PC-3 (cell line): ENCODE results near the gene EPHA2.

ENCODE experiments used
- EZH2phosphoT487 ChIP-seq: fragments of 300-600 bp; sonication (generic); IDR thresholded peaks from 2 replicates; pipeline ENCODE4 v1.6.1; 2018; ENCODE audit warnings: mild to moderate bottlenecking, antibody characterized with exemption, low read length, borderline replicate concordance
- TF ChIP-seq, protein P1 (sequence below): fragments of 300-600 bp; sonication (generic); conservative IDR thresholded peaks from 2 replicates; pipeline ENCODE4 v1.5.1; 2017; ENCODE audit warnings: antibody characterized with exemption, low read depth, mild to moderate bottlenecking, low read length

DNA sequence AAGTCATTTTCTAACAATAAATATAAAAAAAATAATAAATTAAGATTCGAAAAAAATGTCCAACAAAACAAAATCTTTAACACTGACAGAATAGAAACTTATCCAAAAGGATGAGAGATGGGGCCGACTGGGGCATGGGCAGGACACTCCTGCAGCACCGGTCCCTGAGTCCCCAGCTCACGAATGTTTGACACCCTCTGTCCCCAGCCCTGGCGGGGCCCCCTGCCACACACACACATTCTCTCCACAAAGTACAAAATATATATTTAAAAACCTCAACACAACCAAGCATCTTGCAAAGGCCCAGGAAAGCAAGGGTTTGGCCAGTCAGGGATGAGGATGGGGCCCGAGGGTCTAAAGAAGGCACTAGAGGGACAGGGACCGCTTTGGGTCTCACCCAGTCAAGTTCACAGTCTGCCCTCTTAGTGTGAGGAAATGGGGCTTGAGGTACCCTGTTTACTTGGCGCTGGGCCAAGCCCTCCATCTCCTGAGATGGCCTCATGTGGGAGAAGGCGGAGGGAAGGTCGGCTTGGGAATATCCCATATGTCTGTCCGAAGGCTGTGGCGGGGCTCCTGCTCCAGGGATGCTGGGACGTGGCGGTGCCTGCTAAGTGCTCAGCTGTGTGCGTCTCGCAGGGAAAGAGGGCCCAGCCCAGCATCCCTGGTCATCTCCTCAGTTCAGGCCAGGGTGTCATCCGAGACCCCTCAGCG is 31.3 kb downstream of the EPHA2 start:
- TF ChIP-seq, protein P1, sequence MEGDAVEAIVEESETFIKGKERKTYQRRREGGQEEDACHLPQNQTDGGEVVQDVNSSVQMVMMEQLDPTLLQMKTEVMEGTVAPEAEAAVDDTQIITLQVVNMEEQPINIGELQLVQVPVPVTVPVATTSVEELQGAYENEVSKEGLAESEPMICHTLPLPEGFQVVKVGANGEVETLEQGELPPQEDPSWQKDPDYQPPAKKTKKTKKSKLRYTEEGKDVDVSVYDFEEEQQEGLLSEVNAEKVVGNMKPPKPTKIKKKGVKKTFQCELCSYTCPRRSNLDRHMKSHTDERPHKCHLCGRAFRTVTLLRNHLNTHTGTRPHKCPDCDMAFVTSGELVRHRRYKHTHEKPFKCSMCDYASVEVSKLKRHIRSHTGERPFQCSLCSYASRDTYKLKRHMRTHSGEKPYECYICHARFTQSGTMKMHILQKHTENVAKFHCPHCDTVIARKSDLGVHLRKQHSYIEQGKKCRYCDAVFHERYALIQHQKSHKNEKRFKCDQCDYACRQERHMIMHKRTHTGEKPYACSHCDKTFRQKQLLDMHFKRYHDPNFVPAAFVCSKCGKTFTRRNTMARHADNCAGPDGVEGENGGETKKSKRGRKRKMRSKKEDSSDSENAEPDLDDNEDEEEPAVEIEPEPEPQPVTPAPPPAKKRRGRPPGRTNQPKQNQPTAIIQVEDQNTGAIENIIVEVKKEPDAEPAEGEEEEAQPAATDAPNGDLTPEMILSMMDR: no peak
- TF ChIP-seq EZH2phosphoT487: no peak
